WTC11 (cell line): ENCODE data around the gene EFCAB14. TPM values are rescaled to one million over a fixed set of nuclear protein-coding genes. Genes with fewer than 3 reads are reported as not detected.
A peak's percentile ranks its signal among the peaks of the same experiment; 100 is the strongest.
"Not testable (repeated sequence)": the region's sequence is repeated elsewhere in the genome, so short reads cannot be mapped to it uniquely, and the experiment has no call there.

Experiments used
- ATAC-seq: fragments of 200-7000 bp; cut with Tn5 transposase; 2 replicates; pipeline ENCODE4 v1.10.0; 2021; ENCODE audit warnings: mild to moderate bottlenecking, moderate library complexity
- CTCF ChIA-PET: fragments of 300-600 bp; sonication (Branson Sonifier 250); formaldehyde crosslinking; loops from one replicate; lab custom pipeline; 2021; ENCODE audit warnings: antibody characterized with exemption; lab: Charles Lee
- POLR2A ChIA-PET: fragments of 350-600 bp; sonication (Branson Sonifier 250); formaldehyde crosslinking; loops from one replicate; lab custom pipeline; 2021; ENCODE audit warnings: antibody characterized with exemption; lab: Charles Lee
- DNase-seq: peaks from one replicate; pipeline ENCODE4 v3.0.0; 2021; ENCODE audit warnings: low spot score
- H3K27ac Mint-ChIP-seq: 2 replicates; pipeline ENCODE4 v1.8.0; 2021; ENCODE audit warnings: mixed read lengths
- H3K27me3 Mint-ChIP-seq: 2 replicates; pipeline ENCODE4 v1.8.0; 2021; ENCODE audit warnings: low read depth, mild to moderate bottlenecking, moderate library complexity, mixed read lengths
- H3K36me3 Mint-ChIP-seq: 2 replicates; pipeline ENCODE4 v1.8.0; 2021; ENCODE audit warnings: mixed read lengths
- H3K4me1 Mint-ChIP-seq: 2 replicates; pipeline ENCODE4 v1.8.0; 2022; ENCODE audit warnings: mixed read lengths
- H3K4me3 Mint-ChIP-seq: 2 replicates; pipeline ENCODE4 v1.8.0; 2021; ENCODE audit warnings: mild to moderate bottlenecking, moderate library complexity, mixed read lengths
- H3K9me3 Mint-ChIP-seq: 2 replicates; pipeline ENCODE4 v1.8.0; 2021; ENCODE audit warnings: mixed read lengths
- CREB1 ChIP-seq: sonication (generic); formaldehyde crosslinking; IDR thresholded peaks from 2 replicates; pipeline ENCODE4 v1.8.0; 2023; ENCODE audit warnings: mild to moderate bottlenecking, missing genetic modification reagents
- CREM ChIP-seq: sonication (generic); formaldehyde crosslinking; IDR thresholded peaks from 2 replicates; pipeline ENCODE4 v1.8.1; 2022; ENCODE audit warnings: mild to moderate bottlenecking, missing genetic modification reagents, moderate library complexity
- CTCF ChIP-seq: fragments of 200-600 bp; IDR thresholded peaks from 2 replicates; pipeline ENCODE4 v1.8.0; 2022; ENCODE audit warnings: antibody characterized with exemption
- ERG ChIP-seq: fragments of 250-450 bp; sonication (Bioruptor Pico); IDR thresholded peaks from 2 replicates; pipeline ENCODE4 v1.8.0; 2021; ENCODE audit warnings: mild to moderate bottlenecking
- IRF1 ChIP-seq: sonication (generic); formaldehyde crosslinking; IDR thresholded peaks from 2 replicates; pipeline ENCODE4 v1.8.0; 2023; ENCODE audit warnings: missing genetic modification reagents
- MYBL2 ChIP-seq: sonication (generic); formaldehyde crosslinking; IDR thresholded peaks from 2 replicates; pipeline ENCODE4 v1.8.1; 2023; ENCODE audit warnings: mild to moderate bottlenecking, moderate library complexity, missing genetic modification reagents
- NFE2L1 ChIP-seq: sonication (generic); formaldehyde crosslinking; IDR thresholded peaks from 2 replicates; pipeline ENCODE4 v1.8.1; 2023; ENCODE audit warnings: missing genetic modification reagents
- NFYB ChIP-seq: sonication (generic); formaldehyde crosslinking; conservative IDR thresholded peaks from 2 replicates; pipeline ENCODE4 v1.8.0; 2022; ENCODE audit warnings: low read depth, missing genetic modification reagents
- NR2C2 ChIP-seq: sonication (generic); formaldehyde crosslinking; IDR thresholded peaks from 2 replicates; pipeline ENCODE4 v1.8.0; 2022; ENCODE audit warnings: mild to moderate bottlenecking, missing genetic modification reagents
- SMAD3 ChIP-seq: sonication (generic); formaldehyde crosslinking; IDR thresholded peaks from 2 replicates; pipeline ENCODE4 v1.8.0; 2022; ENCODE audit warnings: missing genetic modification reagents, mild to moderate bottlenecking, borderline replicate concordance
- SP1 ChIP-seq: sonication (generic); formaldehyde crosslinking; conservative IDR thresholded peaks from 2 replicates; pipeline ENCODE4 v1.8.1; 2022; ENCODE audit warnings: missing genetic modification reagents
- USF1 ChIP-seq: sonication (generic); formaldehyde crosslinking; IDR thresholded peaks from 2 replicates; pipeline ENCODE4 v1.8.0; 2022; ENCODE audit warnings: mild to moderate bottlenecking, missing genetic modification reagents
- ZNF425 ChIP-seq: fragments of 250-450 bp; sonication (Bioruptor Pico); conservative IDR thresholded peaks from 2 replicates; pipeline ENCODE4 v1.9.0; 2021; ENCODE audit warnings: mild to moderate bottlenecking
- total RNA-seq: library from RNA; stranded (reverse); gene quantifications from 3 replicates; pipeline ENCODE4 v1.2.3, GENCODE V29; 2021
- TF ChIP-seq, protein P1 (sequence below): sonication (generic); formaldehyde crosslinking; conservative IDR thresholded peaks from 2 replicates; pipeline ENCODE4 v1.8.1; 2022; ENCODE audit warnings: mild to moderate bottlenecking, missing genetic modification reagents
- TF ChIP-seq, protein P2 (sequence below): sonication (generic); formaldehyde crosslinking; IDR thresholded peaks from 2 replicates; pipeline ENCODE4 v1.8.0; 2023; ENCODE audit warnings: mild to moderate bottlenecking, missing genetic modification reagents
- TF ChIP-seq, protein P3 (sequence below): sonication (generic); formaldehyde crosslinking; IDR thresholded peaks from 2 replicates; pipeline ENCODE4 v1.8.0; 2023; ENCODE audit warnings: missing genetic modification reagents, mild to moderate bottlenecking, borderline replicate concordance

EFCAB14 gene
- total RNA-seq, 1 experiment from 2014 or later: 46.2 TPM

DNA sequence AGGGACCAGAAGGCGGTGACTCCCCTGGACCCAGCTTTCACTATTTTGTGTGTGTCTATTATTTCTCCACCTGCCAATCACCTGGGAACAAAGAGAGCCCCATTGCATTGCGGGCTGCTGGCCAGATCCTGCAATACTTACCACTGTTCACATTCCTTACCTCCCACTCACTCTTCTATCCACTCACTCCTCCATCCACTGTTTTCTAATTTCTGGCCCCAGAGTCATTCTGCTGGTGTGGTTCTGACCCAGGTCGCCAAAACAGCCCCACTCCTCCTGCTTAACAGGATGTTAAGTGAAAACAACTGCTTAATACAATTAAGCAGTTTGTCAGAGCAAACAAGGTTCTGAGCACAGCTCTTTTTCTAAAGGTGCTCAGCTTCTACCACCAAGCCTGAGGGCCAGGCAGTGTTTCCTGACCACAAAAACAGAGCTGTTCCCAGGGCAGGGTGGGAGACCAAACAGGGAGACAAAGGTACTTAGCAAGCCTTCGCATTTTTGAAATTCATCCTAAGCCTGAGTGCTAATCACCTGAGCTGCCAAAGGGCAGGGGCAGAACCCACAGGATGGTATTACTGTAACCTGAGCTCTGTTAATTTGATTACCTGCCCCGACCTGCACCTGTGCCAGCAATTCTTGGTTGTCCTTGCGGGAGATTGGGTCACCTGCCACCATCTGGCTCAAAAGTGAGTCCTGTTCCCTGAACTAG is 38.5 kb upstream of the EFCAB14 start:
- peak overlapping the region; percentile 89 for H3K27ac Mint-ChIP-seq
- H3K27me3 Mint-ChIP-seq: peaks cover 10% of the 10 kb centered on the region
- peak; percentile 89 for ATAC-seq
- TF ChIP-seq MYBL2 (CRISPR knock-in tag) (no peak), CREM (no peak)
- ChIA-PET POLR2A (no interaction called here), CTCF (interaction anchor here (0.6 to 2.3 kb wide), 6 partner anchors 10 to 422 kb away, joined by 3 to 28 read pairs (median 5); no protein-coding TSS in a partner anchor)
- H3K4me3 Mint-ChIP-seq: no peak overlapping the region; the same call in 1 of the 2 replicates
- H3K9me3 Mint-ChIP-seq: peaks cover 14% of the 10 kb centered on the region; the same call in 1 of the 2 replicates
- H3K4me1 Mint-ChIP-seq: peaks cover 33% of the 10 kb centered on the region
- H3K36me3 Mint-ChIP-seq: no peaks in the 10 kb centered on the region
- DNase-seq: no peak

DNA sequence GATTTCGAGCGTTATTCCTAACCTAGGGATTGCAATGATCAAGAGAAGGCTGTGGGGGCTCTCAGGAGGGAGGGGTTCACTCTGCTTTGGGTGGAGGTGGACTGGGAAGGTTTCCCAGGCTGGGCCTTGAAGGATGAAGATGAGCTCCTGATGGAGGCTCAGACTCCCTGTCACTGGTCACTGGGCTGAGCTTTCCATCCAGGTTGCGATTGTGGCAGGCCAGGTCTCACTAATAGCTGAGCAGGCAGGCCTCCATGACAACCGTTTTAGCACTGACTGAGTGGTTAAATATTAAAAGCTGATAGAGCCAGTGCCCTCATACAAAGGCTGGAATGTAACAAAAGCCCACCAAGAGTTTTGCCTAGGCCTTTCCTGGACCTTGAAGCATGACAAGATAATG is 36.2 kb upstream of the EFCAB14 start:
- Mint-ChIP-seq H3K4me3 (no peak overlapping the region), H3K9me3 (no peaks in the 10 kb centered on the region), H3K27ac (no peak overlapping the region), H3K27me3 (peaks cover 10% of the 10 kb centered on the region), H3K4me1 (peaks cover 33% of the 10 kb centered on the region)
- DNase-seq (no peak), ATAC-seq (no peak)
- CTCF ChIA-PET: no interaction called here
- POLR2A ChIA-PET: no interaction called here
- TF ChIP-seq USF1 (CRISPR knock-in tag) (no peak), ZNF425 (no peak), ERG (CRISPR knock-in tag) (no peak), MYBL2 (CRISPR knock-in tag) (no peak), CTCF (no peak), IRF1 (no peak), SP1 (CRISPR knock-in tag) (no peak), SMAD3 (CRISPR knock-in tag) (no peak), CREB1 (no peak), NFE2L1 (CRISPR knock-in tag) (no peak), NR2C2 (CRISPR knock-in tag) (no peak), NFYB (no peak)
- TF ChIP-seq, protein P1, sequence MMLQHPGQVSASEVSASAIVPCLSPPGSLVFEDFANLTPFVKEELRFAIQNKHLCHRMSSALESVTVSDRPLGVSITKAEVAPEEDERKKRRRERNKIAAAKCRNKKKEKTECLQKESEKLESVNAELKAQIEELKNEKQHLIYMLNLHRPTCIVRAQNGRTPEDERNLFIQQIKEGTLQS: no peak
- TF ChIP-seq, protein P2, sequence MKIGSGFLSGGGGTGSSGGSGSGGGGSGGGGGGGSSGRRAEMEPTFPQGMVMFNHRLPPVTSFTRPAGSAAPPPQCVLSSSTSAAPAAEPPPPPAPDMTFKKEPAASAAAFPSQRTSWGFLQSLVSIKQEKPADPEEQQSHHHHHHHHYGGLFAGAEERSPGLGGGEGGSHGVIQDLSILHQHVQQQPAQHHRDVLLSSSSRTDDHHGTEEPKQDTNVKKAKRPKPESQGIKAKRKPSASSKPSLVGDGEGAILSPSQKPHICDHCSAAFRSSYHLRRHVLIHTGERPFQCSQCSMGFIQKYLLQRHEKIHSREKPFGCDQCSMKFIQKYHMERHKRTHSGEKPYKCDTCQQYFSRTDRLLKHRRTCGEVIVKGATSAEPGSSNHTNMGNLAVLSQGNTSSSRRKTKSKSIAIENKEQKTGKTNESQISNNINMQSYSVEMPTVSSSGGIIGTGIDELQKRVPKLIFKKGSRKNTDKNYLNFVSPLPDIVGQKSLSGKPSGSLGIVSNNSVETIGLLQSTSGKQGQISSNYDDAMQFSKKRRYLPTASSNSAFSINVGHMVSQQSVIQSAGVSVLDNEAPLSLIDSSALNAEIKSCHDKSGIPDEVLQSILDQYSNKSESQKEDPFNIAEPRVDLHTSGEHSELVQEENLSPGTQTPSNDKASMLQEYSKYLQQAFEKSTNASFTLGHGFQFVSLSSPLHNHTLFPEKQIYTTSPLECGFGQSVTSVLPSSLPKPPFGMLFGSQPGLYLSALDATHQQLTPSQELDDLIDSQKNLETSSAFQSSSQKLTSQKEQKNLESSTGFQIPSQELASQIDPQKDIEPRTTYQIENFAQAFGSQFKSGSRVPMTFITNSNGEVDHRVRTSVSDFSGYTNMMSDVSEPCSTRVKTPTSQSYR (CRISPR knock-in tag): no peak
- TF ChIP-seq, protein P3, sequence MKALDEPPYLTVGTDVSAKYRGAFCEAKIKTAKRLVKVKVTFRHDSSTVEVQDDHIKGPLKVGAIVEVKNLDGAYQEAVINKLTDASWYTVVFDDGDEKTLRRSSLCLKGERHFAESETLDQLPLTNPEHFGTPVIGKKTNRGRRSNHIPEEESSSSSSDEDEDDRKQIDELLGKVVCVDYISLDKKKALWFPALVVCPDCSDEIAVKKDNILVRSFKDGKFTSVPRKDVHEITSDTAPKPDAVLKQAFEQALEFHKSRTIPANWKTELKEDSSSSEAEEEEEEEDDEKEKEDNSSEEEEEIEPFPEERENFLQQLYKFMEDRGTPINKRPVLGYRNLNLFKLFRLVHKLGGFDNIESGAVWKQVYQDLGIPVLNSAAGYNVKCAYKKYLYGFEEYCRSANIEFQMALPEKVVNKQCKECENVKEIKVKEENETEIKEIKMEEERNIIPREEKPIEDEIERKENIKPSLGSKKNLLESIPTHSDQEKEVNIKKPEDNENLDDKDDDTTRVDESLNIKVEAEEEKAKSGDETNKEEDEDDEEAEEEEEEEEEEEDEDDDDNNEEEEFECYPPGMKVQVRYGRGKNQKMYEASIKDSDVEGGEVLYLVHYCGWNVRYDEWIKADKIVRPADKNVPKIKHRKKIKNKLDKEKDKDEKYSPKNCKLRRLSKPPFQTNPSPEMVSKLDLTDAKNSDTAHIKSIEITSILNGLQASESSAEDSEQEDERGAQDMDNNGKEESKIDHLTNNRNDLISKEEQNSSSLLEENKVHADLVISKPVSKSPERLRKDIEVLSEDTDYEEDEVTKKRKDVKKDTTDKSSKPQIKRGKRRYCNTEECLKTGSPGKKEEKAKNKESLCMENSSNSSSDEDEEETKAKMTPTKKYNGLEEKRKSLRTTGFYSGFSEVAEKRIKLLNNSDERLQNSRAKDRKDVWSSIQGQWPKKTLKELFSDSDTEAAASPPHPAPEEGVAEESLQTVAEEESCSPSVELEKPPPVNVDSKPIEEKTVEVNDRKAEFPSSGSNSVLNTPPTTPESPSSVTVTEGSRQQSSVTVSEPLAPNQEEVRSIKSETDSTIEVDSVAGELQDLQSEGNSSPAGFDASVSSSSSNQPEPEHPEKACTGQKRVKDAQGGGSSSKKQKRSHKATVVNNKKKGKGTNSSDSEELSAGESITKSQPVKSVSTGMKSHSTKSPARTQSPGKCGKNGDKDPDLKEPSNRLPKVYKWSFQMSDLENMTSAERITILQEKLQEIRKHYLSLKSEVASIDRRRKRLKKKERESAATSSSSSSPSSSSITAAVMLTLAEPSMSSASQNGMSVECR (CRISPR knock-in tag): no peak
- TF ChIP-seq, all 79 proteins: peak for 0
- H3K36me3 Mint-ChIP-seq: no peaks in the 10 kb centered on the region

- ATAC-seq, CTCF ChIA-PET, H3K4me3 Mint-ChIP-seq: not testable (repeated sequence)
These were observed 35.8 kb upstream of the EFCAB14 start for GRCh38 chr1:46754707-46755106.

More at GRCh38 chr1:46754707-46755106, 35.8 kb upstream of the EFCAB14 start:
- H3K4me1 Mint-ChIP-seq: peaks cover 33% of the 10 kb centered on the region
- POLR2A ChIA-PET, H3K9me3 Mint-ChIP-seq, H3K36me3 Mint-ChIP-seq, DNase-seq, H3K27ac Mint-ChIP-seq: not testable (repeated sequence)
- peaks cover 12% of the 10 kb centered on the region for H3K27me3 Mint-ChIP-seq
